Liver (tissue), 9 donors: ENCODE measurements around the gene DEFB114. TPM values are rescaled to one million over a fixed set of nuclear protein-coding genes. Genes with fewer than 3 reads are reported as not detected.
A peak's percentile ranks its signal among the peaks of the same experiment; 100 is the strongest.

Experiments
- DNase-seq: peaks from one replicate; pipeline ENCODE4 v3.0.0-alpha.2; 2017; ENCODE audit warnings: low spot score
- H3K27ac ChIP-seq, 2 donors: one replicate each; pipeline ENCODE4 v1.7.0; 2013; ENCODE audit warnings: inconsistent platforms in 2 of 2, low read length in 2 of 2, control low read depth in 1 of 2, low read depth in 1 of 2, mild to moderate bottlenecking in 1 of 2
- H3K27me3 ChIP-seq, 4 donors: one replicate each; pipeline versions ENCODE4 v1.6.1 to v1.7.0; 2013; ENCODE audit warnings: low read length in 3 of 4, inconsistent platforms in 1 of 4, mild to moderate bottlenecking in 1 of 4, moderate library complexity in 1 of 4; ENCODE audit not compliant: control insufficient read depth in 4 of 4, insufficient read depth in 4 of 4
- H3K36me3 ChIP-seq, 4 donors: one replicate each; pipeline versions ENCODE4 v1.6.1 to v1.7.0; 2013; ENCODE audit warnings: low read length in 3 of 4, mild to moderate bottlenecking in 3 of 4, low read depth in 1 of 4, moderate library complexity in 1 of 4; ENCODE audit not compliant: control insufficient read depth in 4 of 4, insufficient read depth in 3 of 4
- H3K4me1 ChIP-seq, 4 donors: one replicate each; pipeline versions ENCODE4 v1.6.1 to v1.7.0; 2013; ENCODE audit warnings: low read length in 3 of 4, mild to moderate bottlenecking in 3 of 4, moderate library complexity in 1 of 4; ENCODE audit not compliant: control insufficient read depth in 4 of 4, insufficient read depth in 4 of 4
- H3K4me3 ChIP-seq, 3 donors: one replicate each; pipeline versions ENCODE4 v1.6.1 to v1.7.0; 2013; ENCODE audit warnings: low read length in 3 of 3, control low read depth in 1 of 3, low read depth in 1 of 3, mild to moderate bottlenecking in 1 of 3
- H3K9ac ChIP-seq, 2 donors: one replicate each; pipeline ENCODE4 v1.7.0; 2013; ENCODE audit warnings: low read length in 2 of 2, mild to moderate bottlenecking in 2 of 2, moderate library complexity in 2 of 2, control low read depth in 1 of 2, low read depth in 1 of 2
- H3K9me3 ChIP-seq, 4 donors: one replicate each; pipeline versions ENCODE4 v1.6.1 to v1.7.0; 2013; ENCODE audit warnings: low read length in 3 of 4; ENCODE audit not compliant: control insufficient read depth in 4 of 4
- ATF3 ChIP-seq: IDR thresholded peaks from 2 replicates; pipeline ENCODE4 v1.6.1; 2016; ENCODE audit warnings: antibody characterized with exemption
- EGR1 ChIP-seq, 2 donors: IDR thresholded peaks; 2 replicates each; pipeline ENCODE4 v1.6.1; 2016 to 2018; ENCODE audit warnings: antibody characterized with exemption in 2 of 2, low read depth in 2 of 2
- FOXA2 ChIP-seq: IDR thresholded peaks from 2 replicates; pipeline ENCODE4 v1.6.1; 2016; ENCODE audit warnings: antibody characterized with exemption
- GABPA ChIP-seq, 2 donors: IDR thresholded peaks in 1 of 2; conservative IDR thresholded peaks in 1 of 2; 2 replicates each; pipeline ENCODE4 v1.6.1; 2016; ENCODE audit warnings: antibody characterized with exemption in 2 of 2, mild to moderate bottlenecking in 1 of 2, moderate library complexity in 1 of 2
- HNF4A ChIP-seq, 2 donors: conservative IDR thresholded peaks; 2 replicates each; pipeline ENCODE4 v1.6.1; 2016; ENCODE audit warnings: antibody characterized with exemption in 2 of 2, mild to moderate bottlenecking in 2 of 2
- HNF4G ChIP-seq: IDR thresholded peaks from 2 replicates; pipeline ENCODE4 v1.6.1; 2016; ENCODE audit warnings: antibody characterized with exemption
- NR2F2 ChIP-seq: IDR thresholded peaks from 2 replicates; pipeline ENCODE4 v1.6.1; 2016; ENCODE audit warnings: antibody characterized with exemption
- RAD21 ChIP-seq, 2 donors: IDR thresholded peaks; 2 replicates each; pipeline ENCODE4 v1.6.1; 2016; ENCODE audit warnings: antibody characterized with exemption in 2 of 2, mild to moderate bottlenecking in 2 of 2
- REST ChIP-seq: IDR thresholded peaks from 2 replicates; pipeline ENCODE4 v1.6.1; 2016; ENCODE audit warnings: antibody characterized with exemption, mild to moderate bottlenecking
- SP1 ChIP-seq: IDR thresholded peaks from 2 replicates; pipeline ENCODE4 v1.6.1; 2018; ENCODE audit warnings: antibody characterized with exemption, mild to moderate bottlenecking
- TAF1 ChIP-seq: conservative IDR thresholded peaks from 2 replicates; pipeline ENCODE4 v1.6.1; 2016; ENCODE audit warnings: antibody characterized with exemption, mild to moderate bottlenecking
- YY1 ChIP-seq: IDR thresholded peaks from 2 replicates; pipeline ENCODE4 v1.6.1; 2016; ENCODE audit warnings: antibody characterized with exemption, mild to moderate bottlenecking
- ZBTB33 ChIP-seq: IDR thresholded peaks from 2 replicates; pipeline ENCODE4 v1.6.1; 2016; ENCODE audit warnings: antibody characterized with exemption
- WGBS: extraction: QIAGEN DNeasy Blood & Tissue Kit; methylation state at CpG from one replicate; pipeline ENCODE4 v1.1.7; 2013; 5-methylcytosine and 5-hydroxymethylcytosine counted together
- polyA plus RNA-seq, 2 donors: library from polyadenylated mRNA; stranded (reverse) in 1 of 2; unstranded in 1 of 2; fragments of 200-250 nt in 1 of 2; fragments of >200 nt in 1 of 2; fragmentation: Nextera tagmentation in 1 of 2; extraction: Ambion mirVana in 1 of 2; gene quantifications; one replicate each; pipeline versions ENCODE4 v1.2.1 to v1.2.3, GENCODE V29; 2013 to 2015
- total RNA-seq, 2 donors: library from RNA; depleted of rRNA; stranded (reverse); fragments of >200 nt; gene quantifications; one replicate each; pipeline ENCODE4 v1.2.3, GENCODE V29; 2014
- TF ChIP-seq, protein P1 (sequence below): fragments of 150-350 bp; IDR thresholded peaks from 2 replicates; pipeline ENCODE4 v1.5.1; 2017; ENCODE audit warnings: improper control_type of control experiment, low read depth, low read length; ENCODE audit not compliant: missing input control
- donor health status: healthy.
- donor health status: healthy.
- donor health status: healthy.
- donor health status: healthy.
- donor health status: healthy.

DEFB114 gene
- total and polyA plus RNA-seq, 4 donors: not detected

DNA sequence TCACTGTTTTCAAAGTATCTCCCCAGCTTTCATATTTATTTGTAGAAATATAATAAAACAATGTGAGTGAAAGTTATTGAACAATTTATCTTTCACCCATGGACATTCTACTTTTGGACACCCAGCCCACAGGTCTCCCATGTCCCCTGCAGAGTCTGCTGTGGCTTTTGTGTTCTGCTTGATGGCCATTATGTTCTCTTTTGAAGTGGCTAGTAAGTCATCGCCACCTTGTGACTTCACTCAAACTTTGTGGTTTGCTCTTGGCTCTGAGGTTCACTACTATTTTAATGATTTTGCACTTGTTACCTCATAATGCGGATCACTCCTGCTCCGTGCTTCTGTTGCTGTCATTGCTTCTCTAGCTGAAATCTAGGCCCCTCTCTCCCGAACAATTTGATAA is 15.6 kb upstream of the DEFB114 start:
- no peak for TF ChIP-seq SP1
- TF ChIP-seq, protein P1, sequence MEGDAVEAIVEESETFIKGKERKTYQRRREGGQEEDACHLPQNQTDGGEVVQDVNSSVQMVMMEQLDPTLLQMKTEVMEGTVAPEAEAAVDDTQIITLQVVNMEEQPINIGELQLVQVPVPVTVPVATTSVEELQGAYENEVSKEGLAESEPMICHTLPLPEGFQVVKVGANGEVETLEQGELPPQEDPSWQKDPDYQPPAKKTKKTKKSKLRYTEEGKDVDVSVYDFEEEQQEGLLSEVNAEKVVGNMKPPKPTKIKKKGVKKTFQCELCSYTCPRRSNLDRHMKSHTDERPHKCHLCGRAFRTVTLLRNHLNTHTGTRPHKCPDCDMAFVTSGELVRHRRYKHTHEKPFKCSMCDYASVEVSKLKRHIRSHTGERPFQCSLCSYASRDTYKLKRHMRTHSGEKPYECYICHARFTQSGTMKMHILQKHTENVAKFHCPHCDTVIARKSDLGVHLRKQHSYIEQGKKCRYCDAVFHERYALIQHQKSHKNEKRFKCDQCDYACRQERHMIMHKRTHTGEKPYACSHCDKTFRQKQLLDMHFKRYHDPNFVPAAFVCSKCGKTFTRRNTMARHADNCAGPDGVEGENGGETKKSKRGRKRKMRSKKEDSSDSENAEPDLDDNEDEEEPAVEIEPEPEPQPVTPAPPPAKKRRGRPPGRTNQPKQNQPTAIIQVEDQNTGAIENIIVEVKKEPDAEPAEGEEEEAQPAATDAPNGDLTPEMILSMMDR: no peak
- no peak for TF ChIP-seq GABPA (IDR thresholded peaks at IDR 0.05 in 1 of 2, conservative IDR thresholded peaks at IDR 0.05 in 1 of 2)
- TF ChIP-seq NR2F2: no peak
- no peak for TF ChIP-seq HNF4A (conservative IDR thresholded peaks at IDR 0.05)
- no peak for TF ChIP-seq ZBTB33
- no peak for TF ChIP-seq REST
- no peak for TF ChIP-seq RAD21 (IDR thresholded peaks at IDR 0.05)
- TF ChIP-seq TAF1: no peak
- no peak for TF ChIP-seq EGR1 (IDR thresholded peaks at IDR 0.05; ENCODE audit: low read depth in 2 of 2)
- peaks cover 0 to 3% (median 0%) of the 10 kb centered on the region in 4 donors for H3K4me1 ChIP-seq
- no peaks in the 10 kb centered on the region for H3K9me3 ChIP-seq
- no peak overlapping the region for H3K4me3 ChIP-seq
- 91% methylated on average over 4 of the region's 4 CpGs for WGBS
- H3K27me3 ChIP-seq: no peaks in the 10 kb centered on the region
- H3K9ac ChIP-seq: no peak overlapping the region
- no peaks in the 10 kb centered on the region for H3K36me3 ChIP-seq
- DNase-seq: no peak
- H3K27ac ChIP-seq: no peak overlapping the region

GRCh38 chr6:49978332-49979226 is 14.6 kb upstream of the DEFB114 start:
- no peak overlapping the region for H3K27ac ChIP-seq
- peak overlapping the region in 1 of 2 donors; percentile 54 for H3K9ac ChIP-seq
- peaks cover 0 to 3% (median 0%) of the 10 kb centered on the region in 4 donors for H3K4me1 ChIP-seq
- H3K27me3 ChIP-seq: no peaks in the 10 kb centered on the region
- no peaks in the 10 kb centered on the region for H3K36me3 ChIP-seq
- whole genome bisulfite sequencing: 37% methylated on average over 3 of the region's 3 CpGs
- no peaks in the 10 kb centered on the region for H3K9me3 ChIP-seq
- DNase-seq: no peak
- peak overlapping the region in 2 of 3 donors; percentile 48 to 53 for H3K4me3 ChIP-seq
- TF ChIP-seq, protein P1: no peak
- TF ChIP-seq HNF4G (no peak), YY1 (no peak), RAD21 (IDR thresholded peaks at IDR 0.05) (no peak), FOXA2 (no peak), ATF3 (no peak), ZBTB33 (no peak), REST (no peak)
